HEK293 (cell line): ENCODE data around the gene GABBR2.

Experiments
- CTCF ChIP-seq: fragments of 450-650 bp; formaldehyde crosslinking; IDR thresholded peaks from 2 replicates; pipeline ENCODE4 v1.5.1; 2016; ENCODE audit warnings: missing biosample characterization, missing genetic modification characterization
- FEZF1 ChIP-seq: fragments of 450-650 bp; formaldehyde crosslinking; IDR thresholded peaks from 2 replicates; pipeline ENCODE4 v1.5.1; 2016; ENCODE audit warnings: missing biosample characterization, missing genetic modification characterization
- KLF1 ChIP-seq: fragments of 450-650 bp; formaldehyde crosslinking; IDR thresholded peaks from 2 replicates; pipeline ENCODE4 v1.5.1; 2016; ENCODE audit warnings: missing biosample characterization, missing genetic modification characterization
- ZNF214 ChIP-seq: fragments of 450-650 bp; formaldehyde crosslinking; IDR thresholded peaks from 2 replicates; pipeline ENCODE4 v1.5.1; 2017; ENCODE audit warnings: missing biosample characterization, mild to moderate bottlenecking, missing genetic modification characterization, borderline replicate concordance
- ZNF707 ChIP-seq: fragments of 450-650 bp; formaldehyde crosslinking; IDR thresholded peaks from 2 replicates; pipeline ENCODE4 v1.5.1; 2016; ENCODE audit warnings: missing biosample characterization, missing genetic modification characterization
- ZNF747 ChIP-seq: fragments of 450-650 bp; formaldehyde crosslinking; IDR thresholded peaks from 2 replicates; pipeline ENCODE4 v1.5.1; 2016; ENCODE audit warnings: missing biosample characterization, missing genetic modification characterization
- ZNF792 ChIP-seq: fragments of 450-650 bp; formaldehyde crosslinking; IDR thresholded peaks from 2 replicates; pipeline ENCODE4 v1.5.1; 2016; ENCODE audit warnings: missing biosample characterization, missing genetic modification characterization

- TF ChIP-seq CTCF (tag by site-specific recombination), result no peak
- no peak for TF ChIP-seq FEZF1
- no peak for TF ChIP-seq KLF1 (tag by site-specific recombination)
- no peak for TF ChIP-seq ZNF792 (tag by site-specific recombination)
- TF ChIP-seq ZNF707 (tag by site-specific recombination), result no peak
- no peak for TF ChIP-seq ZNF214 (tag by site-specific recombination)
- TF ChIP-seq ZNF747, result no peak
These were observed 175.6 kb downstream of the GABBR2 start for GRCh38 chr9:98533132-98533531.
